ENCODE data around the gene UPF1.

UPF1 gene

GRCh38 chr19:18790566-18791314 is 41.0 kb upstream of the UPF1 start, which contains the start of gene COMP:
COMP (minus strand) TSS chr19:18791305; CDS start chr19:18791269, 36 bp downstream.
- H3K4me3 ChIP-seq (ENCODE audit: low read length) = peak within 1 kb of the TSS; percentile 18; the same call in 1 of the 2 replicates
- no peak within 1 kb of the TSS for H3K27ac ChIP-seq (ENCODE audit: low read length)
- peaks cover 12% of the 10 kb centered on the region for H3K4me1 ChIP-seq (ENCODE audit: control insufficient read depth, insufficient read depth, low read length)
- no peaks in the 10 kb centered on the region; the same call in 1 of the 2 replicates for H3K36me3 ChIP-seq (ENCODE audit: control insufficient read depth, insufficient read depth, low read length)
- H3K27me3 ChIP-seq (ENCODE audit: control insufficient read depth, insufficient read depth, low read length) = peaks cover 73% of the 10 kb centered on the region
- no CpG with 5 or more reads among the region's 61 CpGs for WGBS (ENCODE audit: insufficient coverage, insufficient read length)
- no peak for DNase-seq (ENCODE audit: low read depth, low spot score)
- H3K9me3 ChIP-seq (ENCODE audit: control insufficient read depth, insufficient read depth, low read length) = no peaks in the 10 kb centered on the region

- no peaks in the 10 kb centered on the region for H3K9me3 ChIP-seq (ENCODE audit: control insufficient read depth, insufficient read depth, low read length)
Measured at GRCh38 chr19:18791315-18791678, 40.5 kb upstream of the UPF1 start.

GRCh38 chr19:18792661-18793060 is 39.1 kb upstream of the UPF1 start:
- Histone ChIP-seq H3K27me3 (ENCODE audit: control insufficient read depth, insufficient read depth, low read length) (peaks cover 61% of the 10 kb centered on the region), H3K4me3 (ENCODE audit: low read length) (no peak overlapping the region), H3K27ac (ENCODE audit: low read length) (no peak overlapping the region), H3K36me3 (ENCODE audit: control insufficient read depth, insufficient read depth, low read length) (no peaks in the 10 kb centered on the region; the same call in 1 of the 2 replicates), H3K4me1 (ENCODE audit: control insufficient read depth, insufficient read depth, low read length) (peaks cover 9% of the 10 kb centered on the region), H3K9me3 (ENCODE audit: control insufficient read depth, insufficient read depth, low read length) (no peaks in the 10 kb centered on the region)
- WGBS (ENCODE audit: insufficient coverage, insufficient read length) = no CpG with 5 or more reads among the region's 3 CpGs
- no peak for DNase-seq (ENCODE audit: low read depth, low spot score)

More at GRCh38 chr19:18791315-18791678, 40.5 kb upstream of the UPF1 start:
- peaks cover 70% of the 10 kb centered on the region for H3K27me3 ChIP-seq (ENCODE audit: control insufficient read depth, insufficient read depth, low read length)
- WGBS (ENCODE audit: insufficient coverage, insufficient read length) = no CpG with 5 or more reads among the region's 21 CpGs
- DNase-seq (ENCODE audit: low read depth, low spot score) = no peak
- peaks cover 10% of the 10 kb centered on the region for H3K4me1 ChIP-seq (ENCODE audit: control insufficient read depth, insufficient read depth, low read length)
- no peaks in the 10 kb centered on the region; the same call in 1 of the 2 replicates for H3K36me3 ChIP-seq (ENCODE audit: control insufficient read depth, insufficient read depth, low read length)
- no peak overlapping the region for H3K27ac ChIP-seq (ENCODE audit: low read length)
- no peak overlapping the region for H3K4me3 ChIP-seq (ENCODE audit: low read length)

- Histone ChIP-seq H3K4me3 (ENCODE audit: low read length) (no peak overlapping the region), H3K27me3 (ENCODE audit: control insufficient read depth, insufficient read depth, low read length) (peaks cover 58% of the 10 kb centered on the region), H3K4me1 (ENCODE audit: control insufficient read depth, insufficient read depth, low read length) (peaks cover 7% of the 10 kb centered on the region; the same call in 1 of the 2 replicates), H3K36me3 (ENCODE audit: control insufficient read depth, insufficient read depth, low read length) (no peaks in the 10 kb centered on the region; the same call in 1 of the 2 replicates), H3K9me3 (ENCODE audit: control insufficient read depth, insufficient read depth, low read length) (no peaks in the 10 kb centered on the region), H3K27ac (ENCODE audit: low read length) (no peak overlapping the region)
- no peak for DNase-seq (ENCODE audit: low read depth, low spot score)
- no CpG with 5 or more reads among the region's 13 CpGs for WGBS (ENCODE audit: insufficient coverage, insufficient read length)
Measured at GRCh38 chr19:18793144-18794028, 38.4 kb upstream of the UPF1 start.

- WGBS (ENCODE audit: insufficient coverage, insufficient read length) = no CpG with 5 or more reads among the region's 5 CpGs
- Histone ChIP-seq H3K9me3 (ENCODE audit: control insufficient read depth, insufficient read depth, low read length) (no peaks in the 10 kb centered on the region), H3K36me3 (ENCODE audit: control insufficient read depth, insufficient read depth, low read length) (no peaks in the 10 kb centered on the region), H3K27ac (ENCODE audit: low read length) (no peak overlapping the region), H3K27me3 (ENCODE audit: control insufficient read depth, insufficient read depth, low read length) (peaks cover 52% of the 10 kb centered on the region), H3K4me3 (ENCODE audit: low read length) (no peak overlapping the region), H3K4me1 (ENCODE audit: control insufficient read depth, insufficient read depth, low read length) (peaks cover 6% of the 10 kb centered on the region; the same call in 1 of the 2 replicates)
- DNase-seq (ENCODE audit: low read depth, low spot score) = no peak
Measured at GRCh38 chr19:18794029-18794313, 37.8 kb upstream of the UPF1 start.

- peaks cover 45% of the 10 kb centered on the region for H3K27me3 ChIP-seq (ENCODE audit: control insufficient read depth, insufficient read depth, low read length)
- no peaks in the 10 kb centered on the region for H3K9me3 ChIP-seq (ENCODE audit: control insufficient read depth, insufficient read depth, low read length)
- H3K4me3 ChIP-seq (ENCODE audit: low read length) = no peak overlapping the region
- H3K4me1 ChIP-seq (ENCODE audit: control insufficient read depth, insufficient read depth, low read length) = peaks cover 5% of the 10 kb centered on the region; the same call in 1 of the 2 replicates
- no peak overlapping the region for H3K27ac ChIP-seq (ENCODE audit: low read length)
- DNase-seq (ENCODE audit: low read depth, low spot score) = no peak
- WGBS (ENCODE audit: insufficient coverage, insufficient read length) = no CpG with 5 or more reads among the region's 6 CpGs
- no peaks in the 10 kb centered on the region for H3K36me3 ChIP-seq (ENCODE audit: control insufficient read depth, insufficient read depth, low read length)
Measured at GRCh38 chr19:18794692-18795091, 37.1 kb upstream of the UPF1 start.

GRCh38 chr19:18795540-18795939 is 36.2 kb upstream of the UPF1 start:
- no peaks in the 10 kb centered on the region for H3K9me3 ChIP-seq (ENCODE audit: control insufficient read depth, insufficient read depth, low read length)
- peaks cover 37% of the 10 kb centered on the region for H3K27me3 ChIP-seq (ENCODE audit: control insufficient read depth, insufficient read depth, low read length)
- peaks cover 3% of the 10 kb centered on the region; the same call in 1 of the 2 replicates for H3K4me1 ChIP-seq (ENCODE audit: control insufficient read depth, insufficient read depth, low read length)
- no peak for DNase-seq (ENCODE audit: low read depth, low spot score)
- no CpG with 5 or more reads among the region's 21 CpGs for WGBS (ENCODE audit: insufficient coverage, insufficient read length)
- H3K36me3 ChIP-seq (ENCODE audit: control insufficient read depth, insufficient read depth, low read length) = no peaks in the 10 kb centered on the region
- no peak overlapping the region for H3K4me3 ChIP-seq (ENCODE audit: low read length)
- no peak overlapping the region for H3K27ac ChIP-seq (ENCODE audit: low read length)

GRCh38 chr19:18796239-18796638 is 35.5 kb upstream of the UPF1 start:
- no peak overlapping the region for H3K27ac ChIP-seq (ENCODE audit: low read length)
- no peaks in the 10 kb centered on the region for H3K36me3 ChIP-seq (ENCODE audit: control insufficient read depth, insufficient read depth, low read length)
- H3K9me3 ChIP-seq (ENCODE audit: control insufficient read depth, insufficient read depth, low read length) = no peaks in the 10 kb centered on the region
- DNase-seq (ENCODE audit: low read depth, low spot score) = no peak
- H3K27me3 ChIP-seq (ENCODE audit: control insufficient read depth, insufficient read depth, low read length) = peaks cover 32% of the 10 kb centered on the region
- no peak overlapping the region for H3K4me3 ChIP-seq (ENCODE audit: low read length)
- no CpG with 5 or more reads among the region's 2 CpGs for WGBS (ENCODE audit: insufficient coverage, insufficient read length)
- H3K4me1 ChIP-seq (ENCODE audit: control insufficient read depth, insufficient read depth, low read length) = no peaks in the 10 kb centered on the region

GRCh38 chr19:18798384-18799352 is 33.1 kb upstream of the UPF1 start:
- Histone ChIP-seq H3K9me3 (ENCODE audit: control insufficient read depth, insufficient read depth, low read length) (no peaks in the 10 kb centered on the region), H3K4me1 (ENCODE audit: control insufficient read depth, insufficient read depth, low read length) (no peaks in the 10 kb centered on the region), H3K36me3 (ENCODE audit: control insufficient read depth, insufficient read depth, low read length) (no peaks in the 10 kb centered on the region), H3K27ac (ENCODE audit: low read length) (no peak overlapping the region), H3K4me3 (ENCODE audit: low read length) (no peak overlapping the region), H3K27me3 (ENCODE audit: control insufficient read depth, insufficient read depth, low read length) (peaks cover 9% of the 10 kb centered on the region)
- no peak for DNase-seq (ENCODE audit: low read depth, low spot score)
- WGBS (ENCODE audit: insufficient coverage, insufficient read length) = no CpG with 5 or more reads among the region's 22 CpGs

Data from iPS DF 6.9 (cell line).